ENCODE results near the gene LMLN. TPM values are rescaled to one million over a fixed set of nuclear protein-coding genes. Genes with fewer than 3 reads are reported as not detected.

LMLN gene
- total RNA-seq, 1 experiment from 2014 or later, result 2.8 TPM

- H3K9me3 ChIP-seq (ENCODE audit: low read length), result no peaks in the 10 kb centered on the region
- no peak overlapping the region for H3K27ac ChIP-seq (ENCODE audit: low read length)
- no peaks in the 10 kb centered on the region for H4K20me1 ChIP-seq (ENCODE audit: insufficient read depth, low read depth, low read length)
- H3K9ac ChIP-seq (ENCODE audit: low read length), result no peak overlapping the region
- H3K79me2 ChIP-seq (ENCODE audit: low read length), result no peaks in the 10 kb centered on the region
- H3K4me1 ChIP-seq (ENCODE audit: low read length), result peaks cover 4% of the 10 kb centered on the region; the same call in 1 of the 2 replicates
- no peaks in the 10 kb centered on the region for H3K36me3 ChIP-seq (ENCODE audit: insufficient read depth, low read length)
- H3K27me3 ChIP-seq (ENCODE audit: low read length), result no peaks in the 10 kb centered on the region
- H3K4me3 ChIP-seq (ENCODE audit: low read length), result no peak overlapping the region
- no peak overlapping the region for H2AFZ ChIP-seq (ENCODE audit: low read length)
- no peak overlapping the region for H3K4me2 ChIP-seq (ENCODE audit: low read depth, low read length, poor library complexity, severe bottlenecking)
- no peaks in the 10 kb centered on the region for H3K9me2 ChIP-seq (replicated peaks; ENCODE audit: insufficient read depth, low read length)
- DNase-seq, result no peak
These were observed 29.6 kb downstream of the LMLN start for GRCh38 chr3:197989651-197990050.

- Histone ChIP-seq H3K9ac (ENCODE audit: low read length) (no peak overlapping the region), H3K4me3 (ENCODE audit: low read length) (no peak overlapping the region), H3K4me2 (ENCODE audit: low read depth, low read length, poor library complexity, severe bottlenecking) (no peak overlapping the region), H3K27me3 (ENCODE audit: low read length) (no peaks in the 10 kb centered on the region), H3K9me3 (ENCODE audit: low read length) (no peaks in the 10 kb centered on the region), H3K27ac (ENCODE audit: low read length) (no peak overlapping the region), H2AFZ (ENCODE audit: low read length) (no peak overlapping the region), H3K79me2 (ENCODE audit: low read length) (no peaks in the 10 kb centered on the region), H3K4me1 (ENCODE audit: low read length) (peaks cover 4% of the 10 kb centered on the region; the same call in 1 of the 2 replicates), H3K9me2 (replicated peaks; ENCODE audit: insufficient read depth, low read length) (no peaks in the 10 kb centered on the region), H4K20me1 (ENCODE audit: insufficient read depth, low read depth, low read length) (no peaks in the 10 kb centered on the region), H3K36me3 (ENCODE audit: insufficient read depth, low read length) (no peaks in the 10 kb centered on the region)
- no peak for DNase-seq
These were observed 34.7 kb downstream of the LMLN start for GRCh38 chr3:197994736-197995135.

- no peaks in the 10 kb centered on the region for H3K27me3 ChIP-seq (ENCODE audit: low read length)
- H4K20me1 ChIP-seq (ENCODE audit: insufficient read depth, low read depth, low read length), result no peaks in the 10 kb centered on the region
- H3K4me2 ChIP-seq (ENCODE audit: low read depth, low read length, poor library complexity, severe bottlenecking), result no peak overlapping the region
- H3K27ac ChIP-seq (ENCODE audit: low read length), result no peak overlapping the region
- H3K9ac ChIP-seq (ENCODE audit: low read length), result no peak overlapping the region
- H3K79me2 ChIP-seq (ENCODE audit: low read length), result no peaks in the 10 kb centered on the region
- DNase-seq, result no peak
- no peak overlapping the region for H3K4me3 ChIP-seq (ENCODE audit: low read length)
- H3K36me3 ChIP-seq (ENCODE audit: insufficient read depth, low read length), result no peaks in the 10 kb centered on the region
- no peaks in the 10 kb centered on the region for H3K9me3 ChIP-seq (ENCODE audit: low read length)
- H2AFZ ChIP-seq (ENCODE audit: low read length), result no peak overlapping the region
- H3K4me1 ChIP-seq (ENCODE audit: low read length), result peaks cover 4% of the 10 kb centered on the region; the same call in 1 of the 2 replicates
- no peaks in the 10 kb centered on the region for H3K9me2 ChIP-seq (replicated peaks; ENCODE audit: insufficient read depth, low read length)
These were observed 36.8 kb downstream of the LMLN start for GRCh38 chr3:197996855-197997254.

- no peak overlapping the region for H2AFZ ChIP-seq (ENCODE audit: low read length)
- no peaks in the 10 kb centered on the region for H4K20me1 ChIP-seq (ENCODE audit: insufficient read depth, low read depth, low read length)
- no peaks in the 10 kb centered on the region for H3K36me3 ChIP-seq (ENCODE audit: insufficient read depth, low read length)
- H3K4me3 ChIP-seq (ENCODE audit: low read length), result no peak overlapping the region
- H3K9ac ChIP-seq (ENCODE audit: low read length), result no peak overlapping the region
- no peaks in the 10 kb centered on the region for H3K27me3 ChIP-seq (ENCODE audit: low read length)
- no peak overlapping the region for H3K27ac ChIP-seq (ENCODE audit: low read length)
- DNase-seq, result no peak
- no peaks in the 10 kb centered on the region for H3K79me2 ChIP-seq (ENCODE audit: low read length)
- no peaks in the 10 kb centered on the region for H3K9me3 ChIP-seq (ENCODE audit: low read length)
- H3K4me1 ChIP-seq (ENCODE audit: low read length), result peaks cover 4% of the 10 kb centered on the region; the same call in 1 of the 2 replicates
- no peak overlapping the region for H3K4me2 ChIP-seq (ENCODE audit: low read depth, low read length, poor library complexity, severe bottlenecking)
- no peaks in the 10 kb centered on the region for H3K9me2 ChIP-seq (replicated peaks; ENCODE audit: insufficient read depth, low read length)
These were observed 37.9 kb downstream of the LMLN start for GRCh38 chr3:197997936-197998335.

GRCh38 chr3:198017090-198017489 is 57.1 kb downstream of the LMLN start:
- no peak overlapping the region for H3K4me2 ChIP-seq (ENCODE audit: low read depth, low read length, poor library complexity, severe bottlenecking)
- no peak overlapping the region for H2AFZ ChIP-seq (ENCODE audit: low read length)
- H3K9me2 ChIP-seq (replicated peaks; ENCODE audit: insufficient read depth, low read length), result no peaks in the 10 kb centered on the region
- no peaks in the 10 kb centered on the region for H4K20me1 ChIP-seq (ENCODE audit: insufficient read depth, low read depth, low read length)
- H3K9me3 ChIP-seq (ENCODE audit: low read length), result no peaks in the 10 kb centered on the region
- H3K27me3 ChIP-seq (ENCODE audit: low read length), result no peaks in the 10 kb centered on the region
- no peaks in the 10 kb centered on the region for H3K4me1 ChIP-seq (ENCODE audit: low read length)
- no peak overlapping the region for H3K27ac ChIP-seq (ENCODE audit: low read length)
- H3K4me3 ChIP-seq (ENCODE audit: low read length), result no peak overlapping the region
- H3K36me3 ChIP-seq (ENCODE audit: insufficient read depth, low read length), result no peaks in the 10 kb centered on the region
- no peak overlapping the region for H3K9ac ChIP-seq (ENCODE audit: low read length)
- no peak for DNase-seq
- H3K79me2 ChIP-seq (ENCODE audit: low read length), result no peaks in the 10 kb centered on the region

- Histone ChIP-seq H4K20me1 (ENCODE audit: insufficient read depth, low read depth, low read length) (no peaks in the 10 kb centered on the region), H3K79me2 (ENCODE audit: low read length) (no peaks in the 10 kb centered on the region), H3K36me3 (ENCODE audit: insufficient read depth, low read length) (no peaks in the 10 kb centered on the region), H3K9me2 (replicated peaks; ENCODE audit: insufficient read depth, low read length) (no peaks in the 10 kb centered on the region), H2AFZ (ENCODE audit: low read length) (no peak overlapping the region), H3K4me3 (ENCODE audit: low read length) (no peak overlapping the region), H3K9ac (ENCODE audit: low read length) (no peak overlapping the region), H3K4me2 (ENCODE audit: low read depth, low read length, poor library complexity, severe bottlenecking) (no peak overlapping the region), H3K27ac (ENCODE audit: low read length) (no peak overlapping the region), H3K4me1 (ENCODE audit: low read length) (no peaks in the 10 kb centered on the region), H3K27me3 (ENCODE audit: low read length) (no peaks in the 10 kb centered on the region), H3K9me3 (ENCODE audit: low read length) (no peaks in the 10 kb centered on the region)
- no peak for DNase-seq
These were observed 58.4 kb downstream of the LMLN start for GRCh38 chr3:198018416-198018815.

GRCh38 chr3:198019115-198019514 is 59.1 kb downstream of the LMLN start:
- Histone ChIP-seq H4K20me1 (ENCODE audit: insufficient read depth, low read depth, low read length) (no peaks in the 10 kb centered on the region), H3K36me3 (ENCODE audit: insufficient read depth, low read length) (no peaks in the 10 kb centered on the region), H3K9me3 (ENCODE audit: low read length) (no peaks in the 10 kb centered on the region), H3K4me2 (ENCODE audit: low read depth, low read length, poor library complexity, severe bottlenecking) (no peak overlapping the region), H3K27ac (ENCODE audit: low read length) (no peak overlapping the region), H3K27me3 (ENCODE audit: low read length) (no peaks in the 10 kb centered on the region), H3K4me3 (ENCODE audit: low read length) (no peak overlapping the region), H2AFZ (ENCODE audit: low read length) (no peak overlapping the region), H3K4me1 (ENCODE audit: low read length) (no peaks in the 10 kb centered on the region), H3K9ac (ENCODE audit: low read length) (no peak overlapping the region), H3K79me2 (ENCODE audit: low read length) (no peaks in the 10 kb centered on the region), H3K9me2 (replicated peaks; ENCODE audit: insufficient read depth, low read length) (no peaks in the 10 kb centered on the region)
- DNase-seq, result no peak

- no peaks in the 10 kb centered on the region for H3K4me1 ChIP-seq (ENCODE audit: low read length)
- H2AFZ ChIP-seq (ENCODE audit: low read length), result no peak overlapping the region
- no peaks in the 10 kb centered on the region for H3K36me3 ChIP-seq (ENCODE audit: insufficient read depth, low read length)
- H3K4me2 ChIP-seq (ENCODE audit: low read depth, low read length, poor library complexity, severe bottlenecking), result no peak overlapping the region
- DNase-seq, result no peak
- H3K27me3 ChIP-seq (ENCODE audit: low read length), result no peaks in the 10 kb centered on the region
- no peaks in the 10 kb centered on the region for H3K9me2 ChIP-seq (replicated peaks; ENCODE audit: insufficient read depth, low read length)
- H3K9ac ChIP-seq (ENCODE audit: low read length), result no peak overlapping the region
- no peak overlapping the region for H3K27ac ChIP-seq (ENCODE audit: low read length)
- no peaks in the 10 kb centered on the region for H3K79me2 ChIP-seq (ENCODE audit: low read length)
- H3K4me3 ChIP-seq (ENCODE audit: low read length), result no peak overlapping the region
- no peaks in the 10 kb centered on the region for H3K9me3 ChIP-seq (ENCODE audit: low read length)
- no peaks in the 10 kb centered on the region for H4K20me1 ChIP-seq (ENCODE audit: insufficient read depth, low read depth, low read length)
These were observed 61.3 kb downstream of the LMLN start for GRCh38 chr3:198021320-198021719.

- no peaks in the 10 kb centered on the region for H3K36me3 ChIP-seq (ENCODE audit: insufficient read depth, low read length)
- H3K4me1 ChIP-seq (ENCODE audit: low read length), result no peaks in the 10 kb centered on the region
- no peak overlapping the region for H2AFZ ChIP-seq (ENCODE audit: low read length)
- no peaks in the 10 kb centered on the region for H3K9me2 ChIP-seq (replicated peaks; ENCODE audit: insufficient read depth, low read length)
- no peaks in the 10 kb centered on the region for H3K27me3 ChIP-seq (ENCODE audit: low read length)
- H3K4me2 ChIP-seq (ENCODE audit: low read depth, low read length, poor library complexity, severe bottlenecking), result no peak overlapping the region
- H3K79me2 ChIP-seq (ENCODE audit: low read length), result no peaks in the 10 kb centered on the region
- H3K9ac ChIP-seq (ENCODE audit: low read length), result no peak overlapping the region
- H3K27ac ChIP-seq (ENCODE audit: low read length), result no peak overlapping the region
- no peaks in the 10 kb centered on the region for H3K9me3 ChIP-seq (ENCODE audit: low read length)
- H4K20me1 ChIP-seq (ENCODE audit: insufficient read depth, low read depth, low read length), result no peaks in the 10 kb centered on the region
- H3K4me3 ChIP-seq (ENCODE audit: low read length), result no peak overlapping the region
- DNase-seq, result no peak
These were observed 62.6 kb downstream of the LMLN start for GRCh38 chr3:198022604-198023003.
